Astrocyte (in vitro differentiated cells and primary cell): ENCODE results near the gene SMYD2.

Source experiments
- EZH2 ChIP-seq: IDR thresholded peaks from 2 replicates; pipeline ENCODE4 v1.6.1; 2012; ENCODE audit warnings: mild to moderate bottlenecking, low read length, inconsistent platforms; ENCODE audit not compliant: insufficient read depth
- TF ChIP-seq, protein P1 (sequence below): IDR thresholded peaks from 2 replicates; pipeline ENCODE4 v1.5.1; 2011; ENCODE audit warnings: low read depth, mild to moderate bottlenecking, inconsistent platforms, low read length, moderate library complexity; ENCODE audit not compliant: insufficient read depth

DNA sequence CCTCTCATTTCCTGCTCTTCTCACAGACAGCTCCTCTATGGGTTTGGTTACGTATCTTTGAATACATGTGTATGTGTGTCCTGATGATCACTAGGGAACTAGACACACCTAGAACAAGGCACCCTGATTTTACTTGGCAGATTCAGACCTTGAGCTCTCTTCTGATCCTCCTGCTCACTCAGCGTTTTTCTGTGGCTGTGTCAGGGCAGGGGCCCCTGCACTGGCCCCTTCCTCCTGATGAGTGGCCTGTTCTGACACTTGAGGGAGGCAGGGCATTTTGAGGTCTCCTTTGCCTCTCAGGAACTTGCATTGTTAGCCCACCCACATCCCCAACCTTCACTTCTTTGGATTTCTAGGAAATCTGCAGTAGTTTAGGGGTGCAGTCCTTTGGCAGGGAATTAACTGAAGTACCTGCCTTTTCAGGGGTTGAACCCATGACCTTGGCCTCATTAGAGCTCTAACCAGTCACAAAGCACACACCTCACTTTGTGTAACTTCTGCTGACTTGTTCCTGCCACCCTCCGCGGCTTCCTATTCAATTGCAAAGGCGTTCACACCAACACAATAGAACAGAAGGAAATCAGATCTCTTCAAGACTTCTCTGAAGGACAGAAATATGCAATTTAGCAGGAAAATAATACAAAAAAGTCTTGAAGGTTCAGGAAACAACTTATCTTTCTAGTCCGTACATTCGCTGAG lies 8.8 kb downstream of the SMYD2 start:
- TF ChIP-seq, protein P1, sequence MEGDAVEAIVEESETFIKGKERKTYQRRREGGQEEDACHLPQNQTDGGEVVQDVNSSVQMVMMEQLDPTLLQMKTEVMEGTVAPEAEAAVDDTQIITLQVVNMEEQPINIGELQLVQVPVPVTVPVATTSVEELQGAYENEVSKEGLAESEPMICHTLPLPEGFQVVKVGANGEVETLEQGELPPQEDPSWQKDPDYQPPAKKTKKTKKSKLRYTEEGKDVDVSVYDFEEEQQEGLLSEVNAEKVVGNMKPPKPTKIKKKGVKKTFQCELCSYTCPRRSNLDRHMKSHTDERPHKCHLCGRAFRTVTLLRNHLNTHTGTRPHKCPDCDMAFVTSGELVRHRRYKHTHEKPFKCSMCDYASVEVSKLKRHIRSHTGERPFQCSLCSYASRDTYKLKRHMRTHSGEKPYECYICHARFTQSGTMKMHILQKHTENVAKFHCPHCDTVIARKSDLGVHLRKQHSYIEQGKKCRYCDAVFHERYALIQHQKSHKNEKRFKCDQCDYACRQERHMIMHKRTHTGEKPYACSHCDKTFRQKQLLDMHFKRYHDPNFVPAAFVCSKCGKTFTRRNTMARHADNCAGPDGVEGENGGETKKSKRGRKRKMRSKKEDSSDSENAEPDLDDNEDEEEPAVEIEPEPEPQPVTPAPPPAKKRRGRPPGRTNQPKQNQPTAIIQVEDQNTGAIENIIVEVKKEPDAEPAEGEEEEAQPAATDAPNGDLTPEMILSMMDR, result no peak
- no peak for TF ChIP-seq EZH2
